Measurements from ENCODE around the gene TCAIM.
"Not testable (repeated sequence)": the region's sequence is repeated elsewhere in the genome, so short reads cannot be mapped to it uniquely, and the experiment has no call there.

Gene TCAIM

GRCh38 chr3:44416031-44417030 is 77.8 kb downstream of the TCAIM start:
- DNase-seq (ENCODE audit: low read depth), result no peak

- DNase-seq (ENCODE audit: low read depth), result not testable (repeated sequence)
Observed at GRCh38 chr3:44418118-44418517, 79.6 kb downstream of the TCAIM start.

- DNase-seq (ENCODE audit: low read depth), result no peak
Observed at GRCh38 chr3:44418549-44418948, 80.0 kb downstream of the TCAIM start.

- DNase-seq (ENCODE audit: low read depth), result no peak
Observed at GRCh38 chr3:44419116-44419922, 80.8 kb downstream of the TCAIM start.

- DNase-seq (ENCODE audit: low read depth), result no peak
Observed at GRCh38 chr3:44419923-44420650, 81.5 kb downstream of the TCAIM start.

GRCh38 chr3:44420676-44421075 is 82.1 kb downstream of the TCAIM start:
- DNase-seq (ENCODE audit: low read depth), result no peak

GRCh38 chr3:44421280-44421679 is 82.7 kb downstream of the TCAIM start:
- DNase-seq (ENCODE audit: low read depth), result no peak

- DNase-seq (ENCODE audit: low read depth), result no peak
Observed at GRCh38 chr3:44424758-44425157, 86.2 kb downstream of the TCAIM start.

GRCh38 chr3:44427683-44428082 is 89.1 kb downstream of the TCAIM start:
- DNase-seq (ENCODE audit: low read depth), result no peak

- no peak for DNase-seq (ENCODE audit: low read depth)
Observed at GRCh38 chr3:44428910-44429309, 90.3 kb downstream of the TCAIM start.

- DNase-seq (ENCODE audit: low read depth), result no peak
Observed at GRCh38 chr3:44429459-44429858, 90.9 kb downstream of the TCAIM start.

GRCh38 chr3:44430466-44430865 is 91.9 kb downstream of the TCAIM start:
- DNase-seq (ENCODE audit: low read depth), result no peak

GRCh38 chr3:44434834-44435510 is 96.4 kb downstream of the TCAIM start:
- no peak for DNase-seq (ENCODE audit: low read depth)

- DNase-seq (ENCODE audit: low read depth), result no peak
Observed at GRCh38 chr3:44436181-44436580, 97.6 kb downstream of the TCAIM start.

GRCh38 chr3:44437800-44438199 is 99.2 kb downstream of the TCAIM start:
- DNase-seq (ENCODE audit: low read depth), result no peak

GRCh38 chr3:44439499-44440295 is 101.1 kb downstream of the TCAIM start:
- no peak for DNase-seq (ENCODE audit: low read depth)

- DNase-seq (ENCODE audit: low read depth), result no peak
Observed at GRCh38 chr3:44442596-44443309, 104.2 kb downstream of the TCAIM start.

GRCh38 chr3:44444437-44444836 is 105.9 kb downstream of the TCAIM start:
- DNase-seq (ENCODE audit: low read depth), result no peak

GRCh38 chr3:44444896-44445691 is 106.5 kb downstream of the TCAIM start:
- no peak for DNase-seq (ENCODE audit: low read depth)
